Astrocyte (in vitro differentiated cells and primary cell): Measurements from ENCODE around the gene KDM4B. TPM values are rescaled to one million over a fixed set of nuclear protein-coding genes. Genes with fewer than 3 reads are reported as not detected.

ENCODE experiments used
- DNase-seq: peaks from one replicate; pipeline ENCODE4 v3.0.0-alpha.2; 2010; ENCODE audit warnings: low read depth
- FAIRE-seq: peaks from 2 replicates; lab custom pipeline; 2011; peaks lifted over from hg19 to GRCh38; lab: Jason Lieb, UNC
- H2AFZ ChIP-seq: 2 replicates; pipeline ENCODE4 v1.6.0; 2012; ENCODE audit warnings: low read depth, low read length, inconsistent platforms
- H3K27ac ChIP-seq: 2 replicates; pipeline ENCODE4 v1.5.1; 2011; ENCODE audit warnings: low read depth, low read length, inconsistent platforms
- H3K27me3 ChIP-seq: 2 replicates; pipeline ENCODE4 v1.6.0; 2011; ENCODE audit warnings: low read length, inconsistent platforms; ENCODE audit not compliant: insufficient read depth
- H3K36me3 ChIP-seq: 2 replicates; pipeline ENCODE4 v1.5.1; 2011; ENCODE audit warnings: low read length, inconsistent platforms; ENCODE audit not compliant: insufficient read depth
- H3K4me1 ChIP-seq: 2 replicates; pipeline ENCODE4 v1.5.1; 2011; ENCODE audit warnings: low read length, inconsistent platforms; ENCODE audit not compliant: insufficient read depth
- H3K4me2 ChIP-seq: 2 replicates; pipeline ENCODE4 v1.6.0; 2012; ENCODE audit warnings: low read length, inconsistent platforms
- H3K4me3 ChIP-seq: 2 replicates; pipeline ENCODE4 v1.5.1; 2011; ENCODE audit warnings: low read depth, mild to moderate bottlenecking, low read length, inconsistent platforms; ENCODE audit not compliant: insufficient read depth
- H3K79me2 ChIP-seq: 2 replicates; pipeline ENCODE4 v1.6.0; 2012; ENCODE audit warnings: mild to moderate bottlenecking, low read length, inconsistent platforms; ENCODE audit not compliant: insufficient read depth
- H3K9ac ChIP-seq: 2 replicates; pipeline ENCODE4 v1.6.0; 2012; ENCODE audit warnings: mild to moderate bottlenecking, low read length, inconsistent platforms
- H3K9me3 ChIP-seq: 2 replicates; pipeline ENCODE4 v1.5.1; 2012; ENCODE audit warnings: low read depth, mild to moderate bottlenecking, low read length, inconsistent platforms; ENCODE audit not compliant: insufficient read depth
- H4K20me1 ChIP-seq: 2 replicates; pipeline ENCODE4 v1.6.0; 2012; ENCODE audit warnings: low read length, inconsistent platforms; ENCODE audit not compliant: insufficient read depth
- H3K27ac Mint-ChIP-seq: one replicate; pipeline ENCODE4 v1.8.0; 2021; ENCODE audit warnings: mild to moderate bottlenecking, mixed read lengths; ENCODE audit not compliant: unreplicated experiment
- H3K27me3 Mint-ChIP-seq: one replicate; pipeline ENCODE4 v1.8.0; 2021; ENCODE audit warnings: low read depth, mixed read lengths; ENCODE audit not compliant: unreplicated experiment
- H3K36me3 Mint-ChIP-seq: one replicate; pipeline ENCODE4 v1.8.0; 2021; ENCODE audit warnings: low read depth, mixed read lengths; ENCODE audit not compliant: unreplicated experiment
- H3K4me1 Mint-ChIP-seq: one replicate; pipeline ENCODE4 v1.8.0; 2021; ENCODE audit warnings: low read depth, mixed read lengths; ENCODE audit not compliant: unreplicated experiment
- H3K4me3 Mint-ChIP-seq: one replicate; pipeline ENCODE4 v1.8.0; 2021; ENCODE audit warnings: mild to moderate bottlenecking, moderate library complexity, mixed read lengths; ENCODE audit not compliant: unreplicated experiment
- H3K9me3 Mint-ChIP-seq: one replicate; pipeline ENCODE4 v1.8.0; 2021; ENCODE audit warnings: mild to moderate bottlenecking, mixed read lengths; ENCODE audit not compliant: unreplicated experiment
- CTCF ChIP-seq: IDR thresholded peaks from 2 replicates; pipeline ENCODE4 v1.5.1; 2011; ENCODE audit warnings: low read depth, mild to moderate bottlenecking, inconsistent platforms, low read length, moderate library complexity; ENCODE audit not compliant: insufficient read depth
- EZH2 ChIP-seq: IDR thresholded peaks from 2 replicates; pipeline ENCODE4 v1.6.1; 2012; ENCODE audit warnings: mild to moderate bottlenecking, low read length, inconsistent platforms; ENCODE audit not compliant: insufficient read depth
- total RNA-seq: library from RNA; stranded (reverse); gene quantifications from 2 replicates; pipeline ENCODE4 v1.2.1, GENCODE V29; 2021

Gene KDM4B
- total RNA-seq, 1 donor from 2014 or later, result 55.2 TPM

- Histone ChIP-seq H3K9me3 (no peaks in the 10 kb centered on the region), H4K20me1 (peaks cover 69% of the 10 kb centered on the region), H3K27ac (no peak overlapping the region), H3K4me2 (no peak overlapping the region), H3K4me3 (no peak overlapping the region), H2AFZ (no peak overlapping the region), H3K79me2 (peaks cover 28% of the 10 kb centered on the region), H3K9ac (no peak overlapping the region), H3K27me3 (no peaks in the 10 kb centered on the region), H3K4me1 (peaks cover 26% of the 10 kb centered on the region), H3K36me3 (peaks cover 4% of the 10 kb centered on the region)
- H3K9me3 Mint-ChIP-seq, result no peaks in the 10 kb centered on the region
- DNase-seq (no peak), FAIRE-seq (no peak)
- TF ChIP-seq CTCF, result no peak
- TF ChIP-seq EZH2, result no peak
- H3K36me3 Mint-ChIP-seq, result peaks cover 11% of the 10 kb centered on the region
- peaks cover 16% of the 10 kb centered on the region for H3K4me1 Mint-ChIP-seq
- no peak overlapping the region for H3K27ac Mint-ChIP-seq
- no peak overlapping the region for H3K4me3 Mint-ChIP-seq
- H3K27me3 Mint-ChIP-seq, result no peaks in the 10 kb centered on the region
Measured at GRCh38 chr19:5042556-5042955, 73.6 kb downstream of the KDM4B start.

GRCh38 chr19:5045029-5045428, 76.1 kb downstream of the KDM4B start:
- Histone ChIP-seq H3K4me1 (peaks cover 33% of the 10 kb centered on the region), H3K4me3 (no peak overlapping the region), H3K9ac (no peak overlapping the region), H3K9me3 (no peaks in the 10 kb centered on the region), H3K27me3 (no peaks in the 10 kb centered on the region), H3K4me2 (no peak overlapping the region), H4K20me1 (peaks cover 59% of the 10 kb centered on the region), H2AFZ (no peak overlapping the region), H3K36me3 (peaks cover 4% of the 10 kb centered on the region), H3K27ac (no peak overlapping the region), H3K79me2 (peaks cover 12% of the 10 kb centered on the region)
- FAIRE-seq, result no peak
- no peak overlapping the region for H3K4me3 Mint-ChIP-seq
- peaks cover 11% of the 10 kb centered on the region for H3K36me3 Mint-ChIP-seq
- TF ChIP-seq EZH2 (no peak), CTCF (no peak)
- peaks cover 19% of the 10 kb centered on the region for H3K4me1 Mint-ChIP-seq
- H3K27me3 Mint-ChIP-seq, result no peaks in the 10 kb centered on the region
- H3K27ac Mint-ChIP-seq, result no peak overlapping the region
- no peak for DNase-seq
- no peaks in the 10 kb centered on the region for H3K9me3 Mint-ChIP-seq

- no peak for FAIRE-seq
- Histone ChIP-seq H3K9ac (no peak overlapping the region), H2AFZ (no peak overlapping the region), H3K9me3 (no peaks in the 10 kb centered on the region), H3K36me3 (no peaks in the 10 kb centered on the region), H3K4me3 (no peak overlapping the region), H4K20me1 (peaks cover 51% of the 10 kb centered on the region), H3K4me1 (peaks cover 33% of the 10 kb centered on the region), H3K4me2 (peak overlapping the region; percentile 63), H3K79me2 (peaks cover 7% of the 10 kb centered on the region), H3K27me3 (no peaks in the 10 kb centered on the region), H3K27ac (peak overlapping the region; percentile 8)
- peaks cover 11% of the 10 kb centered on the region for H3K36me3 Mint-ChIP-seq
- peaks cover 21% of the 10 kb centered on the region for H3K4me1 Mint-ChIP-seq
- TF ChIP-seq CTCF (no peak), EZH2 (no peak)
- H3K27me3 Mint-ChIP-seq, result no peaks in the 10 kb centered on the region
- H3K27ac Mint-ChIP-seq, result peak overlapping the region; percentile 77
- no peak overlapping the region for H3K4me3 Mint-ChIP-seq
- H3K9me3 Mint-ChIP-seq, result no peaks in the 10 kb centered on the region
- DNase-seq, result no peak
Measured at GRCh38 chr19:5045956-5046338, 77.0 kb downstream of the KDM4B start.
